ENCODE results near the gene TYMP.

The TYMP gene, protein sequence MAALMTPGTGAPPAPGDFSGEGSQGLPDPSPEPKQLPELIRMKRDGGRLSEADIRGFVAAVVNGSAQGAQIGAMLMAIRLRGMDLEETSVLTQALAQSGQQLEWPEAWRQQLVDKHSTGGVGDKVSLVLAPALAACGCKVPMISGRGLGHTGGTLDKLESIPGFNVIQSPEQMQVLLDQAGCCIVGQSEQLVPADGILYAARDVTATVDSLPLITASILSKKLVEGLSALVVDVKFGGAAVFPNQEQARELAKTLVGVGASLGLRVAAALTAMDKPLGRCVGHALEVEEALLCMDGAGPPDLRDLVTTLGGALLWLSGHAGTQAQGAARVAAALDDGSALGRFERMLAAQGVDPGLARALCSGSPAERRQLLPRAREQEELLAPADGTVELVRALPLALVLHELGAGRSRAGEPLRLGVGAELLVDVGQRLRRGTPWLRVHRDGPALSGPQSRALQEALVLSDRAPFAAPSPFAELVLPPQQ

DNA sequence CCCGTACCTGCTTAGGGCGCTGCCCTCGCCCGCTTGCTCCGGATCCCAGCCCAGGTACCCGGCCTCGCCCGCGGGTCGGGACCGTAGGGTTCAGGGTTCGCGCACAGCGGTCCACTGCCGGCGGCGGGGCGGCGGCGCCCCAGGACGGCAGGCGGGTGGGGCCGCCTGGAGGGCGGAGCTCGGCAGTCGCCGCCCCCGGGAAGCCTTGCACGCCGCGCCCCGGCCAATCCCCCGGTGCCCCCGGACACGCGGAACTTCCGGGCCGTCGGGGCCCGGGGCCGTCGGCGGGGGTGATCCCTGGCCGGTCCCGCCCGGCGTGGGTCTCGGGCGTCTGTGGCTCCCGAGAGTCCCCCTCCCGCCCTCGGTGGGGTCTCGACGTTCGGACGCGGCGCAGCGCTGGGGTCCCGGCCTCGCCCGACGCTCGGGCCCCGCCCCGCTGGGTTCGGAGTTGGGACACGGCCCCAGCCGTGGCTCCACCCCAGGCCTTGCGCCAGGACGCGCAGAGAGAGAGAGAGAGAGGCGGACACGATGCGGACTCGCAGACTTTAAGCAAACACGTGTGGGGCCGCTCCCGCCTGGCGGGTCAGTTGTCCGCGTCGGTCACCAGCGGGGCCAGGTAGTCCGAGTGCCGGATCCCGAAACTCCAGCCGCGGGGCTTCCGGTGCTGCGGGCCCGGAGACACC, at the start of gene TYMP:
Gene TYMP, minus strand, starts transcription at position 116 of the 683 bp plus-strand sequence. CDS start 303 bp downstream, outside the sequence.
- DNase-seq: peak; percentile 76

DNA sequence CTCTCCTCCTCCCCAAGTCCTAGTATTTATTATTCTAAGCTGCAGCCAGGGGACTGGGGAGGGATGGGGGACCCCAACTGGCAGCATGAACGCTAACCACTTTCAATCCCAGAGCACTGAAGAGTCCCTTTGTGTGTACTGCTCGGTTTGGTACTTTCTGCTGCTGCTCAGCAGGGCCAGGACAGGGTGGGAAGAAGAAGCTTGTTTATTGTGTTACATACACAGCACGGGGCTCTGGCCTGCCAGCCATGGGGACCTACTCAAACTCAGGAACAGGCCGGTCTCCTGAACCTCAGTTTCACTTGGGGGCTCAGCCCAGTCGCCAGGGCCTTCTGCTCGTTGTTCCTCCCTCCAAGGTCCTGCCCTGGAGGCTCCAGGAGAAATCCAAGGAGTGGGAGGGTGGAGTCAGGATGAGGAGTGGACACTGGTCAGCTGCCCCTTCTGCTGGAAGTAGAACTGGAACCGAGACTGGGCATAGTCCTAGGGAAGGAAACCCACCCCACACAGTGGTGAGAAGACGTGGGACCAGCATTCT, 49.0 kb upstream of the TYMP start:
- DNase-seq: no peak

DNA sequence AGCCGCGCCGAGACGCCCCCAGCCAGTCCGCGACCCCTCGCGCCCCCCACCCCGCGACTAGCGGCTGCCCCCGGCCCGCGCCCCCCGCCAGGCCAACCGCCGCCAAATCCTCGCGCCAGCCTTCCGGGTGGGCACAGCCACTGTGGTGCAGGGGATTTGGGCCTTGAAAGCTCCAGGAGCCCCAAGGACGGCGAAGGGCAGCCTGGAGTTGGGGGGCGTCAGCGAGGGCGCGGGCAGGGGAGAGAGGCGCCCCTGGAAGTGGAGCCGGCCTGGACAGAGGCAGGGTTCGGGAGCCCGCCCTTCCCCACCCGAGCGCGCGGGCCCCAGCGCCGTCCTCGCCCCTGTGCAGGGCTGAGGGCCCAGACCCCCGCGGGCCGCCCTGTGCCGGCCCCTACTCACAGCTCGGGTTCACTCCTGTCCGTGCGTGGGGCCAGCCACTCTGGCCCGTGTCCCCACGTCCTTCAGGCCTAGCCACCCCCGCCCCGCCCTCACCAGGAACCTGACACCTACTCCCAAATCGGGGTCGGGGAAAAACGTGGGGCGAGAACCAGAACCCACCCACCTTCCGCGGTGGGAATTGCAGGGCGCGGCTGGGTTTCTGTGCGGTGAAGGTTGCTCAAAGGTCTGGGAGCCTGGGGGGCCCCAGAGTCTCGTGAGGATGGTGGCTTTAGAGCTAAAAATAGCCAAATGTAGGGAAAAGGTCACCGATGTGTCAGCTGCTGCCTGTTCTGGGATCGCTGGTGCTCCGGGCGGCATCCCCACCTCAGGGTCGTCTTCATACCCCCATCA, 48.4 kb upstream of the TYMP start, which contains the start of gene CPT1B:
Gene CPT1B, minus strand, starts transcription at position 441 of the 789 bp plus-strand sequence. CDS start 512 bp downstream, outside the sequence.
- no peak for DNase-seq

DNA sequence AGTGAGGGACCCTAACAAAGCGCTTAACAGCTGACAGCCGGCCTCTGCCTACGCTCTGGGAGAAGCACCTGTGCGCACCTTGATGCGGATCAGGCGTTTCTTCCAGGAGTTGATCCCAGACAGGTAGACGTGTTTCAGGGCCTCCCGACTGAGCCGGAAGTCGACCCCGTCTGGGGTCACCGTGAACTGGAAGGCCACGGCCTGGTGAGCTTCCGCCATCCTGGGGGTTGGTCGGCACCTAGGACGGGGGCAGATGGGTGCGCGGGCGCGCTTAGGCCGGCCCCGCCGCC, 47.8 kb upstream of the TYMP start:
- DNase-seq: no peak

DNA sequence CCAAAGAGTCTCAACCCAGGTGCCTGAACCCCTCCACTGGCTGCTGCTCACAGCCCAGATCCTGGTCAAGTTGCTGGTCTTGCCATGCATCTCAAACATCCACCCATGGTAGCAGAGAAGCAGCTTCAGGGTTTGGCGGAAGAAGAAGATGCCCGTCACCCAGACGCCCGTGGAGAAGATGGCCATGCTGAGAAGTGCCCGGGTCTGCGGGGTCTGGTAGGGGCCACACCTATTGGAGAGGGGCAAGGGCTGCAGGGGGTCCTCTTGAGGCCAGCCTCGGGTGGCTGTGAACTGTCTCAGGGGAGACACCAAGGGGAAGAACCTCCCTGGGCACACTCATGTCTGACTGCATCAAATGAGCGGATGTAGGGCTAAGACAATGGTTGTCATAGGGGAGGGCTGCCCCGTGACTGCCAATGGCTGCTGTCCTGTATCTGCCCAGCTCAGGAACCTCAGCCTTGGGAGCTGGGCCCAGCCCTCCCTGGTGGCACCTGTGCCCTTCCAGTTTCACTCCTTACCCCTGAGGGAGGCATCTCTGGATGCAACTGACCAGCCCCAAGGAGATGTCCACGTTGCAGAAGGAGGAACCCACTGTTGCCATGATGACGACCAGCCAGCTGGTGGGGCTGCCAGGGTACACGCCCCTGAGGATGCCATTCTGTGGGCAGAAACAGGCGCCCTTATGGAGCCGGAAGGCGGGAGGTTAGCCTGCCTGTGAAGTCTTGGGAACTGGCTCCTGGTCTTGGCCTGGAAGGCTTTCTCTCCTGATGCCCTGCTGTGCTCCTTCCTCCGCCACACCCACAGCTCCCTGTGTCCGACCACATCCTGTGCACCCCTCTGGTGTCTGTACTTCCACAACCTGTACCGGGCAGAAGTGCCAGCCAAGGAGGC, 47.2 kb upstream of the TYMP start:
- DNase-seq: no peak

DNA sequence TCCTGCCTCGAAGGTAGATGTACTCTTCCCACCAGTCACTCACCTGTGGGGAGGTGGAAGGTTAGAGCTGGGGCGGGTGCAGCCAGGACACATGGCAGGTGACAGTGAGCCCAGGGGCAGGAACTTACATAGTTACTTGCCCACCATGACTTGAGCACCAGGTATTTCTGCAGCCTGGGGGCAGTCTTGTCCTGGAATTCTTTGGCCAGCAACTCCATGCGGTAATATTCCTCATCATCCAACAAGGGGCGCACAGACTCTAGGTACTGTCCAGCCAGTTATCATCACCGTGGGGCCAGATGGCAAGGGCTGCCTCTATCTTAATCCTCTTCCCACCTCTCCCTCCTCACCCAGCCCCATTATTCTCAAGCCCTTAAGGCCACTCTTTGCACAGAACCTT, 46.3 kb upstream of the TYMP start:
- no peak for DNase-seq

DNA sequence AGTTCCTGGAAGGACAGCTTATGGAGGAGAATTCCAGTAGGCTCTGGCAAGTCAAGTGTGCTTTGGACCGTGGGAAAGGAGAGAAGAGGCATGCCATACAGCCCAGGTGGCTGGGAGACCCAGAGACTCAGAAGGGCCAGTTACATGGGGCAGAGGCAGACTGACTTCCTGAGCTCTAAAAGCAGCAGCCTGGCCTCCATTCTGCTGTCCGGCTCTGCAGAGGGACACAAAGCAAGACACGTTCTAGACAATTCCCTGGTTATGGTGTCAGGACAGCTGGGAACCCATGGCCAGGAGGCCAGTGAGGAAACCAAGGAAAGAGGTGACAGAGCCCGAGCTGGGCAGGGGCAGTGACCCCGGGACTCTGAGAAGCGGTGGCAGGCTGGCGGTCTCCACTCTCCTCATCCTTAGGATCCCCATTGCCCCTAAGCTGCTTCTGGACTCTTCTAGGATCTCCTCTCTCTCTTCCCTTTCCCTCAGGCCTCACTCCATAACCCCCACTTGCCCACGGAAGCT, 45.7 kb upstream of the TYMP start:
- DNase-seq: no peak

DNA sequence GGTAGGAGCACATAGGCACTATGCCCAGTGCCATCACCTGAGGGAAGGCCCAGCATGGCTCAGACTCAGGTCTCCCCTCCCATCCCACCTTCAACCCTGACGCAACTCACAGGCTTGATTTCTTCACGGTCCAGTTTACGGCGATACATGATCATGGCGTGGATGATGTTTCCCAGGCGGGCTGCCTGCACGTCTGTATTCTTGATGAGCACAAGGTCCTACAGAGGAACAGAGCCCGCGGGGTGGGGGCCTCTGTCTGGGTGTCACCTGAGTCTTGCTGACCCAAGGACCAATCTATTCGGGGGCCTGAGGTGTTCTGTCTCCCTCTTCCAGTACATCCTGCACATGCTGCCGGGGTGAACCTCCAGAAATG, 44.6 kb upstream of the TYMP start:
- DNase-seq: no peak

DNA sequence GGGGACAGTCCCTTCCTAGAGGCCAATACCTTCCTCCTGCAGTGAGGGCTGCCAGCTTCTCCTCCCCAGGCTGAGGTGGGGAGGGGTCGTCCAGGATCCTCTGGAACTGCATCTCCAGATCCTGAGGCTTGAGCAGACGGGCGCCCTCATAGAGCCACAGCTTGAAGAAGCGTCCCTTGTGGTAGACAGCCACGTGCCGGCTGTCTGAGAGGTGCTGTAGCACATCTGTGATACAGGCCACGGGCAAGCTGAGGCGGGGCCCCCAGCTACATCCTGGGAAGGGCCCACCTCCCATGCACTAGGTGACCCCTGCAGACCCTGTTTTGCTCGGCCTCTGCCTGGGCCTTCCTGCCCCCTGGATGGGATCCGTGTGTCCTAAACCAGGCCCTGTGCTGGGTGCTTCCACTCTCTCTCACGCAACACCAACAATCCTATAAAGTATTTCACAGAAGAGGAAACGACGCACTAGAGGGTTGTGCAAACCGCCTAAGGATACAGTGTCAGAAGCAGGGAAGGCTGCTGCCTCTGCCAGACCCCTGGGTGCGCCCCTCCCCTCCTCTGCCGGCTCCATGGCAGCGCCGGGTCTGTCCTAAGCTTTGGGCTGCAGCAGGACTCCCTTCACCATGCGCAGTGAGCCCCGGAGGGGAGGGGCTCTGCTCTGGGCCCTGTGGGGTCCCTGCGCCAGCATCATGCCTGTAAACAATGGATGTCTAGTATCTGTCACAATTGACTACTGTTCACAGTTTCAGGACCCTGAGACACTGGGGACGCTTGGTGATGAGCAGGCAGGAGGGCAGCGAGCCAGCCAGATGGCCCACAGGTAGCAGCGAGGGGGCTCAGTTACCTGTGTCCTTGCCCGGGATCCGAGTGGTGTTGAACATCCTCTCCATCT, 43.9 kb upstream of the TYMP start:
- DNase-seq: no peak

DNA sequence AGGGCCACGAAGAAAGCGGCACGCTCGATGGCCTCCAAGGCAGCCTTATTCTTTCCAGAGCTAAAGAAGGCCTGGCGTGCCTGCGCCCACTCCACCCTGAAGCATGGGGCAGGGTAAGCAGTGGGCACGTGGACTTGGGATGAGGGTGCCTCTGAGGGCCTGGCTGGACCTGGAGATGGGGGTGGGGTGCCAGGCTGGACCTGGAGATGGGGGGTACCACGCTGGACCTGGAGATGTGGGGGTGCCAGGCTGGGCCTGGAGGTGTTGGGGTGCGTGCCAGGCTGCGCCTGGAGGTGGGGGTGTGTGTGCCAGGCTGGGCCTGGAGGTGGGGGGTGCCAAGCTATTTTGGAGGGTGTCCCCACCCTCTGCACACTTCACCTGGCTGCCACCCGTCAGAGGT, 43.2 kb upstream of the TYMP start:
- DNase-seq: no peak

DNA sequence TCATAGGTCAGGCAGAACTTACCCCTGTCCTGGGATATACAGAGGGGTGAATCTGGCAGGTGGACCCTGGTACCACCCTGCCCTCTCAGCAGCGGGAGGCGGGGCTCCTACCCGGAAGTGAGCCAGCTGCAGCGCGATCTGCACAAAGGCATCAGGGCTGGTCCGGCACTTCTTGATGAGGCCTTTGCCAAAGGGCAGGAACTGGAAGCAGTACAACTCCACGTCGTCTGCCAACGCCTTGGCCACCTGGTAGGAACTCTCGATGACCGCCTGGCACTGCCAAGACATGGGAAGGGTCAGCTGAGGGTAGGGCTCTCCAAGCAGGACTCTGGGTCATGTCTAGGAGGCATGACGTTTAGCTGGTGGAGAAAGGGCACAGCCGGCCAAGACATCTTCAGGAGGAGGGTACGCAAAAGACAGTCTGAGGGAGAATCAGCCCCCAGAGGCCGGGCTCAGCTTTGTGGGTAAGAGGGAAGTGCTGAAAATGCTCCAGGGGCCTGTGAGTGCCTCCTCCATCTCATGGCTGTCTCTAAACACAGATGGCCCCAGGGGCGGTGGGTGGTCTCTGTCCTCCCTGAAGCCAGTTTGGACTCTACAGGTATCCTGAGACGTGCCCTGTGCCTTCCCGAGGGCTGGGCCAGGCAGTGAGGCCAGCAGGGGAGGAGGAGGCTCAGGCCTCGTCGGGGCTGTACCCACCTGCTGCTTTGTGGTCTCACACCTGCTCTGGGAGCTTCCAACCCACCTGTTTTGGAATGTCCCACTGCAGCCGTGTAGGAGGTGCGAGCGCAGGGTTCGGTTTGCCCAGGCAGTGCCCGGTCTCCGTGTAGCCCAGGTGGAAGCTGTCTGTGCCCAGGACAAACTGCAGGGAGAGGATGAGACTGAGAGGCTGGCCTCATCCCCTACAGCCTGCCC, 41.7 kb upstream of the TYMP start:
- DNase-seq: no peak

DNA sequence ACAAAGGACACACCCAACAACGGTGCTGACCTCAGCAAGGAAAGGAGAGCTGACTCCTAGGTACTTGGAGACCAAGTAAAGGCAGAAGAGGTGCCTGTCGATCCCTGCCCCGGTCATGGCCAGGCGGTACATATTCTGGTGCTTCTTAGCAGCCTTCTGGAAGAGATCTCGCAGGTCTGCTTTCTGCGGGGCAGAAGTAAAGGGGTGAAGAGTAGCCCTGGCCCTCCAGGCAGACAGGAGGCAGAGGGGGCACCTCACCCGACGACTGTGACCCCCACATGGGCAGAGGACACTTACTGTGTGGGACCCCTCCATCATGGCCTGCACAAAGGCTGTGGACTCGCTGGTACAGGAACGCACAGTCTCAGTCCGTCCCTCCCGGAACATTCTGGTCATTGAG, 41.0 kb upstream of the TYMP start:
- DNase-seq: no peak

DNA sequence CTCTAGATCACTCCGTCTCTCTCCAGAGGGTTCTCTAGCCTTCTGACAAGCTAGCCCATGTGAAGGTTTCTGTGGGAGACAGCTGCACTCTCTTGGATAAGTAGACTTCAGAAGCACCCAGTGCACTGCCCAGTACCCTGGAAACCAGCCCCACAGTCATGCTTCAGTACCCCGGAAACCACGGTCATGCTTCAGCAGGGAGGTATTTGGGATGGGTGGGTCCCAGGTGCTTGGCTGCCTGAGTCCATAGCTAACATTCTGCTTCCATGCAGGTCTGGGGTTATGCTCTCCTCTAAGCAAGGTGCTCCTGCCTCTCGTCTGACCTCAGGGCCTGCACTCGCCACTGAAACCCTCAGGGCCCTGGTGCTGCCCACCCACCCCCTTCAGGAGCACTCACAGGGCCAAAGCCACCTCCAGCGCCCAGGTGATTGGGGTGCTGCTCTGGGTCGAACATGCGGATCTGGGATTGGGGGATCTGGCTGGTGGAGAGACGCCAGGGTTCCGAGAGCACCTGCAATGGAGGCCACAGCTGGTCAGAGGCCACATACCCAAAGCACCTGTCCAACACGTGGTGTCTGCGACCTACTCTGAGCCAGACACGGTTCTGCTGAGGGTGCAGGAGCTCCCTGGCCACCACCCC, 40.2 kb upstream of the TYMP start:
- DNase-seq: no peak

DNA sequence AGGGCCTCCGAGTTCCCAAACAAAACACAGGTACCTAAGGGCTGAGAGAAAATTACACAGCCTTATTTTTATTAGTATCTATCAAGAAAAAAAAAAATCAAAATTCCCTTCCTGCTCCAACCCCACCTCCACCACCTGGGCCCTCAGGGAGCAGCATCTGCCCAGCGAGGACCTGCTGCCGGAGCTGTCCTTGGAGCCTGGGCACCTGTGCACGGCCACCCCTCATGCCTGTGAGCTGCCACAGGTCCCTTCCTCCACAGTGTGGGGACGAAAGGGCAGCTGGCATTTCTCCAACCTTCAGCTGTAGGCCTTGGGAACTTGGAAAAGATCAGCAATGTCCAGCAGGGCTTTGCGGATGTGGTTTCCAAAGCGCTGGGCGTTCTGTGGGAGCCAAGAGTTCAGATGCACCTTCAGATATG, 39.2 kb upstream of the TYMP start:
- DNase-seq: no peak

DNA sequence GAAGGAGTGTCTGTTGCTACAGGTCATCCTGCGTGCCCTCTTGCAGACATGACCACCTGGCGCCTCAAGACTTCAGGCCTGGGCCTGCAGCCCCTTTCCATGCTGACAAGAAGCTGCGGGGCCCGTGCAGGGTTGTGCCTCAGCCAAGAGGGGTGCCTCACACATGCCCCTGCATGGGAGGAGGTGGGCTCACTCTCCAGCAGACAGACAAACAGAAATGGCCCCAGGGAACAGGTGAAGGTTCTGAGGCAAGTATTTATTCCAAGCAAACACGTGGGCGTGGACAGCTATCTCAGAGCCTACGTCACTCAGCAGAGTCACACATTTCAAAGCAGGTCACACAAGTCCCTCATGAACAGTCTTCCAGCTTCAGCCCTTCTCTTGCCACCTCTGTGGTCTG, 38.8 kb upstream of the TYMP start:
- DNase-seq: no peak

DNA sequence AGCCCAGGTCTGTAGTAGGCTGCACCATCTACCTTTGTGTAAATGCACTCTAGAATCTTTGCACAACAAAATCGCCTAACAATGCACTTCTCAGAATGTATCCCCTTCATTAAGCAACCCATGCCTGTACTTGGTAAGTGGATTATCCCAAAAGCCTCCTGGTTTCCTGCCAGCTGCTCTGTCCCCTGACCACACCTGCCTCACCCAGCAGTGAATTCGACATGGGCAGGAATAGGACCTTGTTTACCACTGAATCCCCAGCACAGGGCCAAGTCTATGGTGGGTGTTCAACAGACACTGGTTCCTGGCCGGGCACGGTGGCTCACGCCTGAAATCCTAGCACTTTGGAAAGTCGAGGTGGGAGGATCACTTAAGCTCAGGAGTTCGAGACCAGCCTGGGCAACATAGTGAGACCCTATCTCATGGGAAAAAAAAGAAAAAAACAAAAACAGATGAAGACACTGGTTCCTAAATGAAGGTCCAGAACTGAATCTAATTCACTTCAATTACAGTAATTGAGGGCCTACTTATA, 38.0 kb upstream of the TYMP start:
- DNase-seq: no peak

DNA sequence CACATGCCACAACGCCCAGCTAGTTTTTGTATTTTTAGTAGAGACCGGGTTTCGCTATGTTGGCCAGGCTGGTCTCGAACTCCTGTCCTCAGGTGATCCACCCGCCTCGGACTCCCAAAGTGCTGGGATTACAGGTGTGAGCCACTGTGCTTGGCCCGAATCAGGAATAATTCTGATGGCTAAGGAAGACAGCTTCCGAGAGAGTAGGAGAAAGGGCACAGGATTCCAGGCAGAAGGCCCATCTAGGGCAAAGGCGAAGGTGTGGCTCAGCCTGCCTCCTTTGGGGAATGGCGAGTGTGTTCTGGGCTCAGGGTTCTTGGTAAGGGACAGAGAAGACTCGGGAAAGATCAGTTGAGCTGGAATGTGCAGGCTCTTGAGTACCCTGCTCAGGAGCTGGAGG, 34.5 kb upstream of the TYMP start:
- DNase-seq: no peak

DNA sequence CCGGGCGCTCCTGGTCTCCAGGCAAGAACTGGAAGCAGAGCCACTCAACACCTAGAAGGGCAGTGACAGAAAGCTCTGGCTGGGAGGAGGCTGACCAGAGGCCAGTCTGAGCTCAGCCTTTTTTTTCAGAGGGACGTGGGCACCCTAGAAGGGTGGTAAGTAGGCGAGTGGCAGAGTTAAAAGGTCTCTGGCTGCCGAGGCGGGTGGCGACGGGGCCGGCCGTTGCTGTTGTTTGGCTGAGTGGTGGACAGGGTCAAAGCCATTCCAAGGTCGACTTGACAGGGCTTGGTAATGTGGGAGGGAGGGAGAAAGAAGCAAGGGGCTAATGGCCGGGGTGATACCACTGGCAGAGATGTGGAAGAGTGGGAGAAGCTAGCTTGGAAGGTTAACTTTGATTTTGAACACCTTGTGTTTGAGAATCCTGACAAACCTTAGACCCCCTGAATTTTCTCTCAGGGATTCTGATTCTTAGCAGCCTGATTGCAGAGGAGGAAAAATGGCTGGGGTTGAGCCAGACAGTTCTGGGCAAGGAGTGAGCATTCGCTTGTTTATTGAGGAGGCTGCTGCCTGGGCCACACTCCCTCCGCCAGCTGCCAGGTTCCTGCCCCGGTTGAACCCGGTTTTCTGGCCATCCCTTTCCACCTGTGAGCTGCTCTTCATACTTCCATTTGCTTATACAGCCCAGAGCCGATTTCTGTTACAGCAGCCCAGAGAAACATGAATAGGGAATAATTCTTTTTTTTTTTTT, 33.8 kb upstream of the TYMP start:
- DNase-seq: no peak
